Thoracic aorta (tissue), 2 donors: ENCODE results near the gene VIPR2. TPM values are rescaled to one million over a fixed set of nuclear protein-coding genes. Genes with fewer than 3 reads are reported as not detected.

Source experiments
- ATAC-seq: fragments of 150-250 bp; one replicate; pipeline ENCODE4 v1.8.0; 2017; ENCODE audit warnings: low read depth; ENCODE audit not compliant: insufficient number of reproducible peaks, low FRiP score
- DNase-seq: peaks from one replicate; pipeline ENCODE4 v3.0.0-alpha.2; 2020; ENCODE audit warnings: low spot score
- H3K27ac ChIP-seq, 2 donors: fragments of 200-600 bp; sonication (generic); 1 replicate in 1 of 2; 2 replicates in 1 of 2; pipeline ENCODE4 v1.5.1; 2016; ENCODE audit warnings: mild to moderate bottlenecking in 2 of 2, moderate library complexity in 2 of 2
- H3K27me3 ChIP-seq: fragments of 200-600 bp; sonication (generic); replicated peaks from 2 replicates; pipeline ENCODE4 v1.6.0; 2016; ENCODE audit warnings: mild to moderate bottlenecking; ENCODE audit not compliant: insufficient read depth
- H3K36me3 ChIP-seq: fragments of 200-600 bp; sonication (generic); one replicate; pipeline ENCODE4 v1.5.1; 2016
- H3K4me1 ChIP-seq, 2 donors: fragments of 200-600 bp; sonication (generic); 1 replicate in 1 of 2; 2 replicates in 1 of 2; pipeline versions ENCODE4 v1.5.1 to v1.6.0; 2016; ENCODE audit warnings: low read depth in 2 of 2, mild to moderate bottlenecking in 1 of 2; ENCODE audit not compliant: control insufficient read depth in 1 of 2
- H3K4me3 ChIP-seq: fragments of 200-600 bp; sonication (generic); 2 replicates; pipeline ENCODE4 v1.5.1; 2016; ENCODE audit warnings: mild to moderate bottlenecking
- H3K9me3 ChIP-seq: fragments of 200-600 bp; sonication (generic); 2 replicates; pipeline ENCODE4 v1.5.1; 2016
- total RNA-seq, 2 donors: library from RNA; depleted of rRNA; stranded (reverse); fragments of >200 nt; gene quantifications; one replicate each; pipeline versions ENCODE4 v1.1.0 to v1.2.3, GENCODE V29; 2016
- TF ChIP-seq, protein P1 (sequence below): fragments of 200-600 bp; sonication (generic); IDR thresholded peaks from one replicate; pipeline ENCODE4 v1.5.1; 2019; ENCODE audit warnings: antibody characterized with exemption

Gene VIPR2
- total RNA-seq, 2 donors from 2014 or later: 18.3 to 29.5 TPM

DNA sequence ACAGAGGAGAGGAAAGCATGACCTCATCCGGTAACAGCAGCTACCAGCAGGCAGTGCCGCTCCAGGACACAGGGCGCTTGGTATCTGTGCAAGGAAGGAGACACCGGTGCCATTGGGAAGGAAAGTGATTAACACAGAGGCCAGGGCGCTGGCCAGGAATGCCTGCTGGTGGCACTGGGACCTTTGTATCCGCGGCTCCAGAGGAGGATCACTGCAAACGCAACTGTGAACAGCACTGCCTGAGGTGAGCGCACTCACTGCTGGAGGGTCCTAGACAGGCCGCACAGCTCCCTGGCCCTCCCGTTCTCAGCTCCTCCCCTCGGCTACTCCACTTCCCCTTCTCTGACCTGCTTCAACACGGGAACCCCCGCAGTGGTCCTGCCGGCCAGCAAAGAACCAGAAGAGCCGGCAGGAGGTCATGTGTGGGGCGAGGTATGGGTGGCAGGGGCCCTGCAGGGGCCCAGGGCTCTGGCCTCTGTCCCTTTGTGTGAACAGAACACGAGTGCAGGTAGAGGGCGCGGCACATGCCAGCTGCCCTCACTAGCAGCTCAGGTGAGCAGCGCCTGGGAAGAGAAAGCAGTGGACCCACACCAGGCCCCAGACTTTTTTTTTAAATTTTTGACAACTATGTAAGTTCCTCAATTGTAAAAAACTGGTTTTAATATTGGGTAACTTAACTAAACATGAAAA, 107.6 kb downstream of the VIPR2 start:
- Histone ChIP-seq H3K27me3 (no peaks in the 10 kb centered on the region), H3K36me3 (peaks cover 11% of the 10 kb centered on the region), H3K4me3 (no peak overlapping the region), H3K9me3 (no peaks in the 10 kb centered on the region), H3K27ac (no peak overlapping the region), H3K4me1 (peaks cover 7% of the 10 kb centered on the region in 2 donors)
- no peak for DNase-seq
- ATAC-seq: no peak
- TF ChIP-seq, protein P1, sequence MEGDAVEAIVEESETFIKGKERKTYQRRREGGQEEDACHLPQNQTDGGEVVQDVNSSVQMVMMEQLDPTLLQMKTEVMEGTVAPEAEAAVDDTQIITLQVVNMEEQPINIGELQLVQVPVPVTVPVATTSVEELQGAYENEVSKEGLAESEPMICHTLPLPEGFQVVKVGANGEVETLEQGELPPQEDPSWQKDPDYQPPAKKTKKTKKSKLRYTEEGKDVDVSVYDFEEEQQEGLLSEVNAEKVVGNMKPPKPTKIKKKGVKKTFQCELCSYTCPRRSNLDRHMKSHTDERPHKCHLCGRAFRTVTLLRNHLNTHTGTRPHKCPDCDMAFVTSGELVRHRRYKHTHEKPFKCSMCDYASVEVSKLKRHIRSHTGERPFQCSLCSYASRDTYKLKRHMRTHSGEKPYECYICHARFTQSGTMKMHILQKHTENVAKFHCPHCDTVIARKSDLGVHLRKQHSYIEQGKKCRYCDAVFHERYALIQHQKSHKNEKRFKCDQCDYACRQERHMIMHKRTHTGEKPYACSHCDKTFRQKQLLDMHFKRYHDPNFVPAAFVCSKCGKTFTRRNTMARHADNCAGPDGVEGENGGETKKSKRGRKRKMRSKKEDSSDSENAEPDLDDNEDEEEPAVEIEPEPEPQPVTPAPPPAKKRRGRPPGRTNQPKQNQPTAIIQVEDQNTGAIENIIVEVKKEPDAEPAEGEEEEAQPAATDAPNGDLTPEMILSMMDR: no peak

DNA sequence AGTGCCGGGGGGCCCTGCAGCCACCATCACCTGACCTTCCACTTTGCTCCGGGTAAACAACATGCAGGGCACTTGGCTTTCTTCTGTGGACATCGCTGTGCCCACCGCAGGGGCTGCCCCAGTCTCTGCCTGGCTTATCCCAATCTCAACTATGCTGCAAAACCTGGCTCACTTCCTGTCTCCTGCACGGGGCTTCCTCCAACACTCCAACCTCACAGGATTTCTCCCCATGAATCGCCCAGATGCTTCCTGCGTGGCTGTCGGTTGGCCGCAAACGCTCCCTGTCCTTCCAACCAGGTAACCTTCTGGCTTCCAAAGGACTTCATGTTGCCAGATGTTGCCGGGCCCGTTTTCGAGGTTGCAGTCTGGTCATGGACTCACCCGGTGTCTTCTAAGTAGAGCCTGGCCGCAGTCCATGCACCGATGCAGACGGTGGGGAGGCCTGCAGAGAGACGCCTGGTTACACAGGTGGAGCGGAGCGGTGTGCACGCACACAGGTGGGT, 109.0 kb downstream of the VIPR2 start:
- DNase-seq (no peak), ATAC-seq (no peak)
- Histone ChIP-seq H3K27ac (no peak overlapping the region), H3K4me1 (peaks cover 3 to 18% of the 10 kb centered on the region in 2 donors), H3K27me3 (no peaks in the 10 kb centered on the region), H3K9me3 (no peaks in the 10 kb centered on the region), H3K4me3 (no peak overlapping the region), H3K36me3 (peaks cover 6% of the 10 kb centered on the region)
- TF ChIP-seq, protein P1: no peak

DNA sequence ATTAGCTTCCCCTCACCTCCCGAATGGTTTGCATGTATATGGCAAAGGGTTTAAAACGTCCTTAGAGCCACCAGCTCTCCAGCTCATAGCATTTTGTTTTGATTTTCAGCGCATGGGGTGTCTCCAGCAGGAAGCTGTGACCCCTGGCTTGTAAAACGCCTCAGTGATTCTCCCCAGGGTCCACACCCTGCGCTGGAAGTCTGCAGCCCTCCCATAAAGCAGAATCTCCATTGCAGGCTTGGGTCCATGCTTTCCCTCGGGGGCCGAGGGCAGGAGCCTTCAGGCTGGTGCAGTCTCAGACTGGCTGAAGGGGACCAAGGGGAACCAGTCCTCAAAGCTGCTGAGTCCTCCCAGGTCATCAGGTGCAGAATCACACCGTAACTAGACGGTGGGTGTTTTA, 109.7 kb downstream of the VIPR2 start:
- ATAC-seq (no peak), DNase-seq (no peak)
- Histone ChIP-seq H3K9me3 (no peaks in the 10 kb centered on the region), H3K36me3 (peaks cover 6% of the 10 kb centered on the region), H3K4me1 (peaks cover 3 to 18% of the 10 kb centered on the region in 2 donors), H3K27ac (no peak overlapping the region), H3K4me3 (no peak overlapping the region), H3K27me3 (no peaks in the 10 kb centered on the region)
- TF ChIP-seq, protein P1: no peak

DNA sequence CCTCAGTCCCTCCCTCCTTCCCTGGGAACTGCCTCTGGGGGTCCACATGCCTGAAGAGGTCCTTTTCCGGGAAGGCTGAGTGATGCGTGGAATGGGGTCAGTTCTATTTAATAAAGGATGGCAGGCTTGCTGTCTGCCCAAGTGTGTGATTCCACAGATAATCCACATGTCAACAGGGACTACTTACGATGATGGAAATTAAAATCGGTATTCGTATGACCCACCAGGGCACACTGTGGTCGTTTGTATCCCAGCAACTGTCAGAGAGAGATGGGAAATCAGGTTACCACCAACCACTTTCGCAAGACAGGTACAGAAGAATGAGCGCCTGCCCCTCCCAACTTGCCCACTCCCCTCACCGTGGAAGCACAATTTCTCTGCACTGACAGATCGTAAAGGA, 110.3 kb downstream of the VIPR2 start:
- H3K4me3 ChIP-seq: no peak overlapping the region
- peaks cover 3 to 18% of the 10 kb centered on the region in 2 donors for H3K4me1 ChIP-seq
- no peak for DNase-seq
- TF ChIP-seq, protein P1: no peak
- H3K36me3 ChIP-seq: peaks cover 6% of the 10 kb centered on the region
- H3K9me3 ChIP-seq: no peaks in the 10 kb centered on the region
- no peak overlapping the region for H3K27ac ChIP-seq
- H3K27me3 ChIP-seq: no peaks in the 10 kb centered on the region
- no peak for ATAC-seq

DNA sequence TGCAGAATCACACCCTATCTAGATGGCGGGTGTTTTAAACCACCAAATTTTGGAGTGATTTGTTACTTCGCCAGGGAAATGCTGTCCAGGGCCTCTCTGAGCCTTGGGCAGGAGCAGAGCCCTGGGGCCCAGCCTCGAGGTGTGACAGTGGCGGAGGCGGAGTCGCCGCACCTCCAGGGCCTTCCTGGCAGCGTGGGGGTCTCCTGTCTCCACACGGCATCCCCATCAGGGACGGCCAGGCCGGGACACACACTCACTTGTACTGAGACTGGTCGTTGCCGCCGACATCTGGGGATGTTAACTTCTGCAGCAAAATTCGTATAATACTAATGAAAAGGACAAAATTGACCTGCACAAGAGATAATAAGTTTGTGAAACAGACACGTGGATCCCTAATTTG, 110.7 kb downstream of the VIPR2 start:
- Histone ChIP-seq H3K4me3 (no peak overlapping the region), H3K4me1 (peaks cover 3 to 18% of the 10 kb centered on the region in 2 donors), H3K27me3 (no peaks in the 10 kb centered on the region), H3K9me3 (no peaks in the 10 kb centered on the region), H3K36me3 (peaks cover 6% of the 10 kb centered on the region), H3K27ac (no peak overlapping the region)
- TF ChIP-seq, protein P1: no peak
- ATAC-seq: no peak
- DNase-seq: no peak
